ENCODE measurements around the gene RAB44.
A peak's percentile ranks its signal among the peaks of the same experiment; 100 is the strongest.

RAB44 gene

DNA sequence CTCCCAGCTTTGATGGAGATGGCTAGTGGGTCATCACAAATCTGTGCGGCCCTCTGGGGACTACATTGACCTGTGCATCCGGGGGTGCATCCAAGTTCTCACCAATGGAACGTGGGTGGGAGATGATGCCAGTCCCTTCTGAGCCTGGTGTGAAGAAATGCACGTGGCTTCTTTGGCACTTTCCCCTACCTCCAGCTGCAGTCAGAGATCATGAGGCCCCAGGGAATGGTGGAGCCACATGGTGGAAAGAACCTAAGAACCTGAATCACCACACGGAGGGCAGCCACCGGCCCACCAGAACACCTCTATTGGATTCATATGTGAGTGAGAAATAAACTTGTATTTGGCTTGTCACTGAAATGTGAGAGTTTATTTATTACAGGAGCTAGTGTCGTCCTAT lies 29.0 kb upstream of the RAB44 start:
- DNase-seq: no peak

DNA sequence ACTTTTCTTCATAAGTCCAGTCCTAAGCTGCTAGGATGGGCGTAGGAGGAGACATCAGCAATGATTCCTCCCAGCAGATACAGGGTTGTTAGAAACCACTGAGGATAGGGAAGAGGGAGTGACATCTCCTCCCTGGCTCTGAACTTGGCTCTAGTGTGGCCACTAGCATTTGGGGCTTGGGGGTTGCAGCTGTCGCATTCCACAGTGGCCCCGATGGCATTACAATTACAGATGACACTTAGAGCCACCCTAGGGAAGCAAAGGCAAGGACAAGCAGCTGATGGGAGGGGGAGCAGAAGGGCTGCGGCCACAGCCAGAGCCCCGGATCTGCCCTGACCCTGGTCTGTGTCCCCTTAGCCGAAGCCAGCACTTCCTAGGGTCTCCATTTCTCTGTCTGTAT lies 28.6 kb upstream of the RAB44 start:
- no peak for DNase-seq

DNA sequence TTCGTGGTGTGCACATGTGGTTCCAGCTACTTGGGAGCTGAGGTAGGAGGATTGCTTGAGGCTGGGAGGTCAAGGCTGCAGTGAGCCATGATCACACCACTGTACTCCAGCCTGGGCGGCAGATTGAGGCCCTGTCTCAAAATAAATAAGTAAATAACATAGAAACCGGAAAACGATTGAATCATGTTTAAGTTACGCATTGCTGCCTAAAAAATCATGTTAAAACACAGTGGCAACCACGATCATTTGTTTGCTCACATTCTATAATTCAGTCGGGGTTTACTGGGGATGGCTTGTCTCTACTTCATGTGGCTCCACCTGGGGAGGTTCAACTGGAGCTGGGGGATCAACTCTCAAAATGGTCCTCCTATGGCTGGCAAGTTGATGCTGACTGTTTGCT lies 27.4 kb upstream of the RAB44 start:
- no peak for DNase-seq

DNA sequence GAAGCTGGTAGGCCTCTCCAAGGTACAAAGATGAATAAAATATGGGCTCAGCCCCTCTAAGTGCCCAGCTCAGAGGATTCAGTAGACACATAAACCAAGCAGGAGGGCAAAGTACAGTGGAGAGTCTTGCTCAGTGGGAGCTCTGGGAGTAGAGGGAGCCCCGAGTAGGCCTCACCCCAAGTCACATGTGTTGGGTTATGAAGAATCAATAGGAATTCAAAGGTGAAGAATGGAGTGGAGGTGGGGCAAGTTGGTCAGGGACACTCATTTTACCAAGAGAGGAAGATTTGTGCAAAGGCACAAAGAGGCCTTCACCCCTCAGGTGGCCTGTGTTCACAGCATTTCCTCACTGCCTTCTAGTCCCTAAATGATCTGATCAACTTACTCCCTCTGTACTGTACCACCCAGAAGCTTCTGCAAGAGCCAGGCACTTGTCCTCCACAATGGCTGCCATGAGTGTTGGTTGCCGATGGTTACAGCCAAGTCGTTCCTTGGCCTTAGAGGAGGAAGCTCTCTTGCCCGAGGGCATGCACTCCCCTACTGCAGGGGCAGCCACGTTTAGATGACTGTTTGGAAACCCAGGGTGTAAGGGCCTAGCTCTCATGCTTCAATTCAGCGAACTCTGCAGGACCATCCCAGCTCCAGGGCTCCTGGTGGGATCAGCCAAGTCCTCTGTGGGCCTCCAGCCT lies 25.8 kb upstream of the RAB44 start:
- no peak for DNase-seq

DNA sequence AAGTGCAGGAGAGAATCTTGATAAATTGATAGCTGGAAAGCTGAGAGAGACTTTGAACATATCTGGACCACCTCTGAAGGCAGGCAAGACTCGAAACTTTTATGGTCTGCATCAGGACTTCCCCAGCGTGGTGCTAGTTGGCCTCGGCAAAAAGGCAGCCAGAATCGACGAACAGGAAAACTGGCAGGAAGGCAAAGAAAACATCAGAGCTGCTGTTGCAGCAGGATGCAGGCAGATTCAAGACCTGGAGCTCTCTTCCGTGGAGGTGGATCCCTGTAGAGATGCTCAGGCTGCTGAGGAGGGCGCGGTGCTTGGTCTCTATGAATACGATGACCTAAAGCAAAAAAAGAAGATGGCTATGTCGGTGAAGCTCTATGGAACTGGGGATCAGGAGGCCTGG lies 23.7 kb upstream of the RAB44 start:
- DNase-seq: no peak

DNA sequence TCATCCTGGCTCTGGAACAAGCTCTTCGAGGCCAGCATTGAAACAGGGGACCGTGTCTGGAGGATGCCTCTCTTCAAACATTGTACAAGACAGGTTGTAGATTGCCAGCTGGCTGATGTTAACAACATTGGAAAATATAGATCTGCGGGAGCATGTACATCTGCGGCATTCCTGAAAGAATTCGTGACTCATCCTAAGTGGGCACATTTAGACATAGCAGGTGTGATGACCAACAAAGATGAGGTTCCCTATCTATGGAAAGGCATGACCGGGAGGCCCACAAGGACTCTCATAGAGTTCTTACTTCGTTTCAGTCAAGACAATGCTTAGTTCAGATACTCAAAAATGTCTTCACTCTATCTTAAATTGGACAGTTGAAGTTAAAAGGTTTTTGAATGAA lies 22.7 kb upstream of the RAB44 start:
- no peak for DNase-seq

DNA sequence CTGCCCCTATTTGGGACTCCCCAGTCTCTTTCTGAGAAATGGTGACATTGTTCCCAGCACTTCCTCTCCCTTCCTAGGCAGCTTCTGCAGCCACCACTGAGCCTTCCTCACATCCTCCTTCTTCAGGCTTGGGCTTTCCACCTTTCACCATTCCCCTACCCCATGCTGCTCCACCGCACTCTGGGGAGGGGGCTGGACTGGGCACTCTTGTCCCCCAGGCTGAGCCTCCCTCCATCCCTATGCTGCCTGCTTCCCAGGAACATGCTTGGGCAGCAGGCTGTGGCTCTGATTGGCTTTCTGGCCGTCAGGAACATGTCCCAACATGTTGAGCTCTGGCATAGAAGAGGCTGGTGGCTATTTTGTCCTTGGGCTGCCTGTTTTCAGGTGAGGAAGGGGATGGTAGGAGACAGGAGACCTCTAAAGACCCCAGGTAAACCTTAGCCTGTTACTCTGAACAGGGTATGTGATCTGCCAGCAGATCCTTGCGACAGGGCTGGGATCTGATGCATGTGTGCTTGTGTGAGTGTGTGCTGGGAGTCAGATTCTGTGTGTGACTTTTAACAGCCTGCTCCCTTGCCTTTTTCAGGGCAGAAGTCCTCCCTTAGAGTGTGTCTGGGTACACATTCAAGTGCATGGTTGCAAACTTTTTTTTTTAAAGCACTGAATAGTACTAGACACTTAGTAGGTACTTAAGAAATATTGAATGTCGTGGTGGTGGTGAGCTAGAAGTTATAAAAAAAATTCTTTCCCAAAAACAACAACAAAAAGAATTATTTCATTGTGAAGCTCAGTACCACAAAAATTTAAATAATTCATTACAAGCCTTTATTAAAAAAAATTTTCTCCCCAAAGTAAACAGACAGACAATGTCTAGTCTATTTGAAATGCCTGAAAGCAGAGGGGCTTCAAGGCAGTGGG lies 21.2 kb upstream of the RAB44 start:
- DNase-seq: no peak

DNA sequence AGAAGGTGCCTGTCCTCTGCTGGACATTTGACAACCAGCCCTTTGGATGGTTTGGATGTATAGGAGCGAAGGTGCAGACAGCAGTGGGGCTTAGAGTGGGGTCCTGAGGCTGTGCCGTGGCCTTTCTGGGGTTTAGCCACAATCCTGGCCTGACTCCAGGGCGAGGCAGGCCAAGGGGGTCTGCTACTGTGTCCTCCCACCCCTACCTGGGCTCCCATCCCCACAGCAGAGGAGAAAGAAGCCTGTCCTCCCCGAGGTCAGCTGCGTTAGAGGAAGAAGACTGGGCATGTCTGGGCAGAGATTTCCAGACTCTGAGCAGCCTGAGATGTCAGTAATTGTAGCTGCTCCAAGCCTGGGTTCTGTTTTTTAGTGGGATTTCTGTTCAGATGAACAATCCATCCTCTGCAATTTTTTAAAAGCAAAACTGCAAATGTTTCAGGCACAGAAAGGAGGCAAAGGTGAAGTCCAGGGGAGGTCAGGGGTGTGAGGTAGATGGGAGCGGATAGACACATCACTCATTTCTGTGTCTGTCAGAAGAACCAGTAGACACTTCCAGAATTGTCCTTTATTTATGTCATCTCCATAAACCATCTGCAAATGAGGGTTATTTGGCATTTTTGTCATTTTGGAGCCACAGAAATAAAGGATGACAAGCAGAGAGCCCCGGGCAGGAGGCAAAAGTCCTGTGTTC lies 20.4 kb upstream of the RAB44 start:
- no peak for DNase-seq

DNA sequence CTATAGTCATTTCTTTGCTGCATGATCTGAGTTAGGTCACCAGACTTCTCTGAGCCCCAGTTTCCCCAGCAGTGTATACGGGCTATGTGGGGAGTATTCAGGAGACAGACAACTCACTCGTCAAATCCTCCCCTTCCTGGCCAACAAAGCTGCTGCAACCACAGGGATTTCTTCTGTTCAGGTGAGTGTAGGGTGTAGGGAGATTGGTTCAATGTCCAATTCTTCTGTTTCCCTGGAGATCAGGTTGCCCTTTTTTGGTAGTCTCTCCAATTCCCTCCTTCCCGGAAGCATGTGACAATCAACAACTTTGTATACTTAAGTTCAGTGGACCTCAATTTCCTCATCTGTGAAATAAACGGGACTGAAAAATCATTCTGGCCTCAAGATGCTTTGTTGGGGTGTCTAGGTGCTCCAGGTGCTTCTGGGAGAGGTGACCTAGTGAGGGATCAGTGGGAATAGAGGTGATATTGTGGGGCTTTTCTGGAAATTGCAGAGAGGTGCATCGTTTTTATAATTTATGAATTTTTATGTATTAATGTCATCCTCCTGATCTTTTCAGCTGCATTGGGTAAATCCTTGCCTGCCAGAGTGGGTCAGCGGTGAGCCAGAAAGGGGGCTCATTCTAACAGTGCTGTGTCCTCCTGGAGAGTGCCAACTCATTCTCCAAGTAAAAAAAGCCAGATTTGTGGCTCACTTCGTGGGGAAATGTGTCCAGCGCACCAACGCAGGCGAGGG lies 19.7 kb upstream of the RAB44 start:
- DNase-seq: no peak

DNA sequence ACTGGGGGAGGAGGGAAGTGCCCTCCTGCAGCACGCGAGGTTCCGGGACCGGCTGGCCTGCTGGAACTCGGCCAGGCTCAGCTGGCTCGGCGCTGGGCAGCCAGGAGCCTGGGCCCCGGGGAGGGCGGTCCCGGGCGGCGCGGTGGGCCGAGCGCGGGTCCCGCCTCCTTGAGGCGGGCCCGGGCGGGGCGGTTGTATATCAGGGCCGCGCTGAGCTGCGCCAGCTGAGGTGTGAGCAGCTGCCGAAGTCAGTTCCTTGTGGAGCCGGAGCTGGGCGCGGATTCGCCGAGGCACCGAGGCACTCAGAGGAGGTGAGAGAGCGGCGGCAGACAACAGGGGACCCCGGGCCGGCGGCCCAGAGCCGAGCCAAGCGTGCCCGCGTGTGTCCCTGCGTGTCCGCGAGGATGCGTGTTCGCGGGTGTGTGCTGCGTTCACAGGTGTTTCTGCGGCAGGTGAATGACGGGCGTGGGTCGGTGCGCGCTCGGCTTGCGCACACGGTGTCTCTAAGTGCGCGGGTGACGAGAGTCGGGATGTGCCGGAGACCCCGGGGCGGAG lies 19.1 kb upstream of the RAB44 start, which contains the start of gene CDKN1A:
Gene CDKN1A, plus strand, starts transcription at position 227 of the 555 bp plus-strand sequence. CDS start 5,388 bp downstream, outside the sequence.
- peak; percentile 77 for DNase-seq

DNA sequence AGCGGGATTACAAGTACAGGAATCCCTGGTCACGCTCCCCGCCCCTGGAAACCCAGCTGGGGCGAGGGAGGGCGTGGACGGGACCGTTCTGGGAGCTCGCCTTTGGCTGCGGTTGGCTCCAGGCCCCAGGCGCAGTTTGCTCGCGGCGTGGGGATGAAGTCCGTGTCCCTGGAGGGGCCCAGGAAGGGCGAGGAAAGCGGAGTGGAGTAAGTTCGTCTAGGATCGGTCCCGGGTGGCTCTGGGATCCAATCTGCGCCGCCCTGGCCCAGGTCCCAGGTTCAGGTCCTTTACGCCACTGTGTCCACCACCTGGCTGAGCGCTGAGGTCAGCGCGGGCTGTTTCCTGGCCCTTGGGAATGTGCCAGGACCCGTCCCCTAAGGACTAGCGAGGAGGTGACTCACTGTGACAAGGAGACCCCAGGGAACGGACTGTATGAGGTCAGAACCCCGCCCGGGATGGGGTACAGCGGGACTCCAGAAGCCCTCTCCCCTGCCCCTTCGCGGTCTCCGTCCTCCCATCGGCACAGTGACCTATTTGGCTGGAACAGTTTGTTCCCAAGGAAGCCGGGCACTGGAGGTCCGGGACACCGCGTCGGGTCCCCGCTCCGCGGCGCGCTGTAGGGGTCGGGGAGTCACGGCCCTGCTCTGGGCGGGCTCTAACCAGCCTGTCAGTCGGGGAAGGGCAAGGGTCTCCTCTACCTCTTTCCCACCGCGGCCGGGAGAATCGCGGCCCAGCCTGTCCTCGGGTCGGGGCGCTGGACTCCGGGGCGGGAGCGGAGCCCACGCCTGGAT lies 18.4 kb upstream of the RAB44 start:
- peak; percentile 47 for DNase-seq

DNA sequence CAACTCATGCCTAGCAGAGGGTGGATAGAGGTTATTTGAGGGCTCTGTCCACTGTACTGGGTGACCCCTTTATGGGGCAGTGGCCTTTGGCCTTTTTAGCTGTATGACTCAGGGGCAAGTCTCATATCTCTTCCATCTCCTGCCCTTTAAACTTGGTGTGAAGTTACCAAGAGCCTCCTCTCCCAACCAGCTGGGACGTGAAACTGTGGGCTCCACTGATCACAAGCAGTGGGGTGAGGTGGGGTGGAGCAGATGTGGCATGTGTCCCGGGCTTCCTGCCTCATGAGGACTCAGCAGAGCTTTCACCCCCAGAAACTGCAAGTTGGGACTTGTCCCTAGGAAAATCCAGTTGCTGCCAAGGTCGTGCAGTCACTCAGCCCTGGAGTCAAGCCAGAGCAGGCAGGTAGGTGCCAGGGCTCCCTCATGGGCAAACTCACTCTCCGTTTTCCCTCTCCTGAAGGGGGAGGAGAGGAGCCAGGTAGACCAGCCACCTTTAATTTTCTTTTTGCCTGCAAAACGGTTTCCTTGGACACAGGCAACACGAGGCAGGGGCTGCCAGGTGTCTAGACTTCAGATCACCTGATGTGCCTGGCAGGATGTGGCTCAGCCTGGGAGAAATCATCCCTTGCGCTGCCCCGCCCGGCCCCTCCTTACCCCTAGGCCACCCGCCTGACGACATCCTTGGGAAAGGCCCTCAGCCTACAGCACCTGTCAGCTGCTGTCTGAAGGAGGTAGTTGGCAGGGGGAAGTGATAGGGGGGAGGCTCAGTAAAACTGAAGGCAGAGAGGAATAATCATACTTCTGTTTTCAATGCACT lies 15.1 kb upstream of the RAB44 start:
- peak; percentile 56 for DNase-seq

DNA sequence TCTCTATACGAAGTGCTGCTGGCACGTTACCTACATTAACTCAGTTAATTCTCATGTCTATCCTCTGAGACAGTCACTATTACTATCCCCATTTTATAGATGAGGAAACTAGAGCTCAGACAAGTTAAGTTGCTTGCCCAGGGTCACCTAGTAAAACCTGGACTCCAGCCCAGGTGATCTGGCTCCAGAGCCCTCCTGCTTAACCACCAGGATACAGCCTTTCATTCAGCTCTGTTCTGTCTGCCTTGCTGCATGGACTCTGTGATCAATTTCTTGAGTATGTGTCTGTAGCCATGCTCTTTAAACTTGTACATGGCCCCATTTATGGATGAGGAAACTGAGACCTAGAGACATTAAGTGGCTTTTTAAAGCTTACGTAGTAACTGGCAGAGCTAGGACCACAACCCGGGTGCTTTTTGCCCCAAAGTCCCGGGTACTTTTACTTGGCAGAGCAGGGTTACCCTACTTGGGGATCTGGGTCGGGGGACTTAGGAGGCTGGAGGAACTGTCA lies 14.4 kb upstream of the RAB44 start:
- no peak for DNase-seq

DNA sequence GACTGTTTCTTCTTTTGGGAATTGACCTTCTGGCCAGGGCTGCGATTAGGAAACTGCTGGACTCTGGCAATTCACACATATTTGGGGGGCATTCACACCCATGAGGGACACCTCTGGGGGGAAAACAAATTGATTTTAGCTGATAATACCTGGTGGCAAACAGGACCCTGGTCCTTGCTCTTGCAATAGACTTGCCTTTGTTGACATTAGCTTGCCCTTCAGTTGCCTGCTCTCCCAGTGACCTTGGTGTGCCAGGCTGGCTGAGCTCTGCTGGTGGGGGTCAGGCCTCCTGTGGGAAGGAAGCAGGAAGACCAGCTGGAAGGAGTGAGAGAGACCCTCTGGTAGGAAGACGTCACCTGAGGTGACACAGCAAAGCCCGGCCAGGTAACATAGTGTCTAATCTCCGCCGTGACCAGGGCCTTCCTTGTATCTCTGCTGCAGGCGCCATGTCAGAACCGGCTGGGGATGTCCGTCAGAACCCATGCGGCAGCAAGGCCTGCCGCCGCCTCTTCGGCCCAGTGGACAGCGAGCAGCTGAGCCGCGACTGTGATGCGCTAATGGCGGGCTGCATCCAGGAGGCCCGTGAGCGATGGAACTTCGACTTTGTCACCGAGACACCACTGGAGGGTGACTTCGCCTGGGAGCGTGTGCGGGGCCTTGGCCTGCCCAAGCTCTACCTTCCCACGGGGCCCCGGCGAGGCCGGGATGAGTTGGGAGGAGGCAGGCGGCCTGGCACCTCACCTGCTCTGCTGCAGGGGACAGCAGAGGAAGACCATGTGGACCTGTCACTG lies 13.8 kb upstream of the RAB44 start:
- no peak for DNase-seq

DNA sequence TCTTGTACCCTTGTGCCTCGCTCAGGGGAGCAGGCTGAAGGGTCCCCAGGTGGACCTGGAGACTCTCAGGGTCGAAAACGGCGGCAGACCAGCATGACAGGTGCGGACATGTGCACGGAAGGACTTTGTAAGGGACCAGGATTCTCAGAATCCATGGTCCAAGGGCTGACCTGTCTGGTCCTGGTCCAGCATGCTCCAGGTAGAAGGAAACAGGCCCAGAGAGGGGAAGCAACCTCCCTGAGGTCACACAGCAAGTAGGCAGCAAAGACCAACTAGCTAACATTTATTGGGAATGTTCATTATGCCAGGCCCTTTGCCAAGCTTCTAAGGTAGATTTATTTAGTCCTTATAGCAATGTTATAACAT lies 13.2 kb upstream of the RAB44 start:
- DNase-seq: no peak

DNA sequence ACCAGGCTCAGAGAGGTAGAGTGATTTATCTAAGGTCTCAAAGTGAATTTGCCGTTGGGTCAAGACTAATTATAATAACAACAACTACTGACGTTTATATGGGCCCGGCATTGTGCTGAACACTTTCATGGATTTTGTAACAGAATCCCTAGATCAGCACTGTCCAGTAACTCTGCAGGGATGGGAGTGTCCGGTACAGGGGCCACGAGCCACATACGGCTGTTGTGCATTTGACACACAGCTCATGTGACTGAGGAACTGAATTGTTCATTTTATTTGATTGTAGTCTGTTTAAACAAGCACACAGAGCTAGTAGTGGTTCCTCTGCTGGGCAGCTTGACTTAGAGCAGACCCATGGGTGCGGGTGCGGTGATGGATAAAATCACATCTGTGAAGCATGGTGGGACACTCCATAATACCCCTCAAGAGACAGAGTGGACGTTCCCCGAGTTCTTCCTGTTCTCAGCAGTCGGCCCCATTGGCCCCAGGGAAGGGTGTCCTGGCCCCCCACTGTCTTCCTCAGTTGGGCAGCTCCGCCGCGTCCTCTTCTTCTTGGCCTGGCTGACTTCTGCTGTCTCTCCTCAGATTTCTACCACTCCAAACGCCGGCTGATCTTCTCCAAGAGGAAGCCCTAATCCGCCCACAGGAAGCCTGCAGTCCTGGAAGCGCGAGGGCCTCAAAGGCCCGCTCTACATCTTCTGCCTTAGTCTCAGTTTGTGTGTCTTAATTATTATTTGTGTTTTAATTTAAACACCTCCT lies 12.3 kb upstream of the RAB44 start:
- DNase-seq: no peak

DNA sequence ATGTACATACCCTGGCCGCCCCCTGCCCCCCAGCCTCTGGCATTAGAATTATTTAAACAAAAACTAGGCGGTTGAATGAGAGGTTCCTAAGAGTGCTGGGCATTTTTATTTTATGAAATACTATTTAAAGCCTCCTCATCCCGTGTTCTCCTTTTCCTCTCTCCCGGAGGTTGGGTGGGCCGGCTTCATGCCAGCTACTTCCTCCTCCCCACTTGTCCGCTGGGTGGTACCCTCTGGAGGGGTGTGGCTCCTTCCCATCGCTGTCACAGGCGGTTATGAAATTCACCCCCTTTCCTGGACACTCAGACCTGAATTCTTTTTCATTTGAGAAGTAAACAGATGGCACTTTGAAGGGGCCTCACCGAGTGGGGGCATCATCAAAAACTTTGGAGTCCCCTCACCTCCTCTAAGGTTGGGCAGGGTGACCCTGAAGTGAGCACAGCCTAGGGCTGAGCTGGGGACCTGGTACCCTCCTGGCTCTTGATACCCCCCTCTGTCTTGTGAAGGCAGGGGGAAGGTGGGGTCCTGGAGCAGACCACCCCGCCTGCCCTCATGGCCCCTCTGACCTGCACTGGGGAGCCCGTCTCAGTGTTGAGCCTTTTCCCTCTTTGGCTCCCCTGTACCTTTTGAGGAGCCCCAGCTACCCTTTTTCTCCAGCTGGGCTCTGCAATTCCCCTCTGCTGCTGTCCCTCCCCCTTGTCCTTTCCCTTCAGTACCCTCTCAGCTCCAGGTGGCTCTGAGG lies 11.5 kb upstream of the RAB44 start:
- DNase-seq: no peak

Data from activated CD4-positive, CD25-positive, alpha-beta regulatory T cell treated with anti-CD3 and anti-CD28 coated beads, Interleukin-2, amount 50 U/mL, for 72 hours (primary cell).